NOMO-1 treated with dmso at 0.1 percent for 144 hours (cell line): ENCODE measurements around the gene RYR1.
"Not testable (repeated sequence)": the region's sequence is repeated elsewhere in the genome, so short reads cannot be mapped to it uniquely, and the experiment has no call there.

Experiments
- DNase-seq: peaks from one replicate; lab custom pipeline; 2025; ENCODE audit not compliant: unreplicated experiment; lab: John Stamatoyannopoulos, UW

RYR1 gene

DNA sequence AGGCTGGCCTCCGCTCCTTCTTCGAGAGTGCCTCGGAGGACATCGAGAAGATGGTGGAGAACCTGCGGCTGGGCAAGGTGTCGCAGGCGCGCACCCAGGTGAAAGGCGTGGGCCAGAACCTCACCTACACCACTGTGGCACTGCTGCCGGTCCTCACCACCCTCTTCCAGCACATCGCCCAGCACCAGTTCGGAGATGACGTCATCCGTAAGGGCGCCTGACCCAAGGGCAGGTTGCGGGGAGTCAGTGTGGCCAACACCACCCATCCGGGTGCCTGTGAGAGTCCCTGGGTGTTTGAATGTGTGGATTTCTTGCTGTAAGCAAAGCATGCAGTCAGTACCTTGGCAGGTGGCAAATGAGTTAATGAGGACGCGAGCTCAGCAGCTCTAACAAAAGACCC, 78.8 kb downstream of the RYR1 start:
- DNase-seq: no peak

DNA sequence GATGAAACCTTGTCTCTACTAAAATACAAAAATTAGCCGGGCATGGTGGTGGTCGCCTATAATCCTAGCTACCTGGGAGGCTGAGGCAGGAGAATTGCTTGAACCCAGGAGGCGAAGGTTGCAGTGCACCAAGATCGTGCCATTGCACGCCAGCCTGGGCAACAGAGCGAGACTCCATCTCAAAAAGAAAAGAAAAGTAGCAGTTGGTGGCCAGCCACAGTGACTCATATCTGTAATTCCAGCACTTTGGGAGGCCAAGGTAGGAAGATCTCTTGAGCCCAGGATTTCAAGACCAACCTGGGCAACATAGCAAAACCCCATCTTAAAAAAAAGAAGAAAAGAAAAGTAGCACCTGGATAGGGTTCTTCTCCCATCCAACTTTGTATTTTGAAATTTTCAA, 79.7 kb downstream of the RYR1 start:
- not testable (repeated sequence) for DNase-seq

DNA sequence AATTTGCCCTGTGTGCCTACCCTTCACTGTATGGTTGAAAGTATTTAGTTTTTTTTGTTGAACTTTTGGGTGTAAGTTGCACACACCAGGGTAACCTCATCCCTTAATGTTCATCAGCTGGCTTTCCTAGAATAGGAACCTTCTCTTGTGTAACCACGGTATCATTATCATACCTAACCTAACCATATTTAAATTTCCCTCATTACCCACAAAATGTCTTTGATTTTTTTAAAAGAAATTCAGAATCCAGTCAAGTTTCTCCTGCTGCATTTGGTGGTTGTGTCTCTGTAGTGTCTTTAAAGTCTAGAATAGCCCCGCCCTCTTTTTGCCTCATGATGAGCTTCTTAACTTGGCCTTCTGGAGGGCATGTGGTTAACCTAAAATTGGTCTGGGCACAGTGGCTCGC, 80.3 kb downstream of the RYR1 start:
- DNase-seq: no peak

- DNase-seq: peak; percentile 20
These were observed 81.5 kb downstream of the RYR1 start for GRCh38 chr19:38514812-38515633.

- DNase-seq: no peak
These were observed 82.4 kb downstream of the RYR1 start for GRCh38 chr19:38515896-38516295.

DNA sequence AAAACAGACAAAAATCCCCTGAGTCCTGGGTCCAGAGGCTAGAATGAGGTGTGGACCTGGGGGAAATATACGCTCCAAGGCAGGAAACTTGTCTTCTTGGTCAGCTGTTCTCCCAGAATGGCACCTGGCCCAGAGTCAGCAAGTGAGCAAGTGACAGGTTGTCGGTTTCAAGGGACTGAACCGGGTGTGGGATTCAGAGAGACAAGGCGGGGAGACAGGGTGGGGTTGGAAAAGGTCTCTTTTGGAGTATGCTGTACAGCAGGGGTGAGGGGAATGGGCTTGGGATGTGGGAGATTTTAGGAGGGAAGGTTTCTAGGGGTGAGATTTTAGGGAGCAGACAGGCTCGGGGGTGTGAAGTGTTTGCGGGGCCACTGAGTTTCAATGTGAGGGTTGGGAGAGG, 83.3 kb downstream of the RYR1 start:
- no peak for DNase-seq

GRCh38 chr19:38517321-38517720, 83.8 kb downstream of the RYR1 start:
- no peak for DNase-seq

GRCh38 chr19:38517980-38518379, 84.5 kb downstream of the RYR1 start:
- not testable (repeated sequence) for DNase-seq

- no peak for DNase-seq
These were observed 85.7 kb downstream of the RYR1 start for GRCh38 chr19:38519168-38519567.

DNA sequence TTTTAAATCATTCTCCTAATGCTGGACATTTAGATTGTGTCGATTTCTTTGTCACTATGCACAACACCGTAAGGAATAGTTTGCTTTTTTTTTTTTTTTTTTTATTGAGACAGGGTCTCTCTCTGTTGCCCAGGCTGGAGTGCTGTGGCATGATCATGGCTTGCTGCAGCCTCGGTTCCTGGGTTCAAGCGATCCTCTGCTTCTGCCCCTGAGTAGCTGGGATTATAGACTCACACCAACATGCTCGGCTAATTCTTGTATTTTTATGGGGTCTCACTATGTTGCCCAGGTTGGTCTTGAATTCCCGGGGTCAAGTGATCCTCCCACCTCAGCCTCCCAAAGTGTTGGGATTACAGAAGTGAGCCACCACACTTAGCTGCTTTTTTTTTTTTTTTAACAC, 86.5 kb downstream of the RYR1 start:
- DNase-seq: no peak

DNA sequence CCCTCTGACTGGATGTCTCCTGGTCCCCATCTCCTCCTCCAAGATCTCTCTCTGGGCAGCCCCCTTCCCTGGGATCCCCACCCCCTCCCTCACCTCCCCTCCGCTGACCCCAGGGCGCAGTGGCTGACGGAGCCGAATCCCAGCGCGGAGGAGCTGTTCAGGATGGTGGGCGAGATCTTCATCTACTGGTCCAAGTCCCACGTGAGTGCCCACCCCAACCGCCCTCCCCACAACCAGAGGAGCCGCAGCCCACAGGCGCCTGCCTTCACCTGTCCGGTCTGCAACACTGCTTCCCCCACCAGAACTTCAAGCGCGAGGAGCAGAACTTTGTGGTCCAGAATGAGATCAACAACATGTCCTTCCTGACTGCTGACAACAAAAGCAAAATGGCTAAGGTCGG, 89.4 kb downstream of the RYR1 start:
- DNase-seq: no peak

- no peak for DNase-seq
These were observed 89.8 kb downstream of the RYR1 start for GRCh38 chr19:38523319-38523718.

GRCh38 chr19:38524369-38524768, 90.9 kb downstream of the RYR1 start:
- DNase-seq: no peak

DNA sequence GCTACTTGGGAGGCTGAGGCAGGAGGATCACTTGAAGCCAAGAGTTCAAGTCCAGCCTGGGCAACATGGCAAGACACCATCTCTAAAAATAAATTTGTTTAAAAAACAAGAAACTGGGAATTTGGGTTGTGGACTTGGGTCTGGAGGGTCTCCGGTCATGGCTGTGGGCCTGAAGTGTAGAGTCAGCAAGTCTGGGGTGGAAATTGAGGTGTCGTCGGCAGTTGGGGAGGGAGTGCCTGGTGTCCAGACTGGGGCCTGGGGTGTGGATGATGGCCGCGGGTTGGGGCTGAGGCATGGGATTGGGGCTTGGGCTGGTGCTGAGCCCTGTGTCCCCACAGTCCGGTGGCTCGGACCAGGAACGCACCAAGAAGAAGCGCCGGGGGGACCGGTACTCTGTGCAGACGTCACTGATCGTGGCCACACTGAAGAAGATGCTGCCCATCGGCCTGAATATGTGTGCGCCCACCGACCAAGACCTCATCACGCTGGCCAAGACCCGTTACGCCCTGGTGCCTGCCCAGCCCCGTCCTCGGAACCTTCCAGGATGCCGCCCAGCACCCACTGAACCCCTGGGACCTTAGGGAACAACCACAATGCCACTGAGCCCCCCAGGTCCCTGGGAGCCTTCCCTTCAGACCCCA, 91.6 kb downstream of the RYR1 start:
- DNase-seq: no peak

DNA sequence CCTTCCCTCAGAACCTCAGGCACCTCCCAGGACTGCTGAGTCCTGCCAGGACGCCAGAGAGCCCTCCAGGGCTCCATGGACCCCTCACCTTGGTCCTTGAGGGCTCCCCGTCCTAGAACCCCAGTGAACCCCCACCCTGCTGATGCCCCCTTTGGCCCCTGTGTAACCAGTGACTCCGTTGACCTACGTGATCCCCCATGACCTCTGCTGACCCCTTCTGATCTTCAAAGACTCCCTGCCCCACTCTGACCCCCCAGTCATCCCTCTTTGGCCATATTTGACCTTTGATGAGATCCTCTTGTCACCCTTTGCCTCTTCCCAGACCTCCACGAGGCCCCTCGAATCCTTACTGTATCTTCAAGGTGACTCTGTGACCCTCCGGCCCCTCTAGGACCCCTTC, 92.9 kb downstream of the RYR1 start:
- no peak for DNase-seq

- no peak for DNase-seq
These were observed 94.1 kb downstream of the RYR1 start for GRCh38 chr19:38527466-38528136.

- DNase-seq: no peak
These were observed 94.8 kb downstream of the RYR1 start for GRCh38 chr19:38528213-38528755.

DNA sequence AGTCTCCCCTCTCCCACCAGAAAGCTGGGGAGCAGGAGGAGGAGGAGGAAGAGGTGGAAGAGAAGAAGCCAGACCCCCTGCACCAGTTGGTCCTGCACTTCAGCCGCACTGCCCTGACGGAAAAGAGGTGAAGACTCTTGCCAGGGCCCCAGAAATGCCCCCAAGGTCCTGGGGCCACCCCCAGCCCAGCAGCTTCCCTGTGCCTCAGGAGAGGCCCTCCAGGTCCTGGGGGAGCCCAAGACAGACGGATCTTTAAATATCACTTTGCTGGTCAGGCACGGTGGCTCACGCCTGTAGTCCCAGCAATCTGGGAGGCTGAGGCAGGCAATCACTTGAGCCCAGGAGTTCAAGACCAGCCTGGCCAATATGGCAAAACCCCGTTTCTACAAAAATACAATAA, 95.4 kb downstream of the RYR1 start:
- no peak for DNase-seq

- DNase-seq: no peak
These were observed 98.0 kb downstream of the RYR1 start for GRCh38 chr19:38531515-38531914.

DNA sequence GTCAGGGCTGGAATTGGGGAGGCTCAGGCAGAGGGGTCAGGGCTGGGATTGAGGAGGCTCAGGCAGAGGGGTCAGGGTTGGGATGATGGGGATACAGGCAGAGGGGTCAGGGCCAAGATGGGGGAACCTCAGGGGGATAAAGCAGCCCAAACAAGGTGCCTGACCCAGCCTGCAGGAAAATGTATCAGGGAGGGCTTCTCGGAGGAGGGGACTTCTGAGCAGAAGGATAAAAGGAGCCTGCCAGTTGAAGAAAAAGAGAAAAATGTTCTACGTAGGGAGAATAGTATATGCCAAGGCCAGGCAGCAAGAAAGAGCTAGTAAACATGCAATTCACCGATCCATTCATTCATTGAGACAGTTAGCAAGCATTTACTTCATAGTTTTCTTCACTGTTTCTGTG, 99.4 kb downstream of the RYR1 start:
- DNase-seq: no peak

- no peak for DNase-seq
These were observed 101.1 kb downstream of the RYR1 start for GRCh38 chr19:38534574-38534973.

- DNase-seq: no peak
These were observed 101.7 kb downstream of the RYR1 start for GRCh38 chr19:38535212-38535611.
